ELF-1 (cell line): Measurements from ENCODE around the gene TMTC3.
"Not testable (repeated sequence)": the region's sequence is repeated elsewhere in the genome, so short reads cannot be mapped to it uniquely, and the experiment has no call there.

Experiments used
- DNase-seq: peaks from one replicate; pipeline ENCODE4 v3.0.0-alpha.2; 2016; ENCODE audit warnings: low read depth, low spot score

Gene TMTC3

DNA sequence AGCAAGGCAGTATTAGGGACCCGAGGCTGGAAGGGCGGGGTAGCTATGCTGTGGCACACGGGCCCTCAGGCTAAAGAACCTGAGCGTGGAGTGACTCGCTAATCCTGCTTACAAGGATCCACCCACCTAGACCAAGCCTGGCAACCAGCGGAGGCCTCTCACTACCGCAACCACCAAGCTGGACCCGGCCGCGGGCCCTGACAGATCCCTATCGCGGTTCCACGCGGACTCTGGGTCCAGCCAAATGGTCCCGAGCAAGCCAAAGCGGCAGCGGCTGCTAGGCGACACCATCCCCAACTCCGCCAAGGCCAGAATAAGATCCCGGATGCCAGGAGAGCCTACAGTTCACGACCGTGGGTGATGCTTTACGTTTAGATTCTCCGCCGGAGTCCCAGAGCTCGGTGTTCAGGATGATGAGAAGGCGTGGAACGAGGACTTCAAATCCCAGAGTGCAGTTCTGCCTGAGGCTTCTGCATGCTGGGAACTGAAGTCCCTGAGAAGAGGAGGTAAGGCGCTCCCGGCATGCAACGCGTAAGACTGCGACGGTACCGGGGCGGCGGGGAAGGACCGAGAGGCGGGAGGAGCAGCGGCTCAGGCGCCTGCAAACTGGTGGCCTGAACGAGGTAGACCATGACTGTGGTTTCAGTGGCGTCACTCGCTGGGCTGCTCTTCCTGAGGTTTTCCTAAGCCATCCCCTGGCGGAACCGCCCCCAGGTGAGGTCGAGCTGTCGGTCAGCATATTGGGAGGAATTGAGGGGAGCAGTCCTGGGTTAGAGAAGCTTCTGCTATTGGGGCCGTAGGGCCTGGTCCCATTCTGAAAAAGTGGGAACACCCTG, at the start of gene TMTC3, which contains the start of gene CEP290:
TMTC3 (plus strand) TSS at position 534 of the 836 bp plus-strand sequence. CDS start 6,009 bp downstream, outside the sequence.
CEP290 (minus strand) TSS at position 315 of the 836 bp plus-strand sequence. CDS start 781 bp downstream, outside the sequence.
- peak; percentile 99 for DNase-seq

GRCh38 chr12:88092771-88093170, 49.3 kb upstream of the TMTC3 start:
- DNase-seq: no peak

DNA sequence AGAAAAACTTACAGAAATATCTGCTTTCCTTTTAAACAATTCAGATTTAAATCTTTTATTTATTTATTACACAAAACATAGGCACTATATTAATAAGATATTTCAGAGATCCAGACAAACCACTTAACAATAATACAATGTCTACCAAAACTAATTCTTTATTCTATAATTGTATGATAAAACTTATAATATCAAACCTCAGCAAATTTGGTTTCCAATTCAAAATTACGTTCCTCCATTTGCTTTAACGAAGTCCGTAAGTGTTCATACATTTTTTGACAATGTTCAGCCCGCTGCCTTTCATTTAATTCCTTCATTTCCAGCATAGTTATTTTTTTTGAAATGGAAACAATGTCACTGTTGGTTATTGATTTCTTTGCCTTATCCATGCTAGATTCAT, 48.5 kb upstream of the TMTC3 start:
- DNase-seq: no peak

GRCh38 chr12:88108021-88108420, 34.1 kb upstream of the TMTC3 start:
- no peak for DNase-seq

DNA sequence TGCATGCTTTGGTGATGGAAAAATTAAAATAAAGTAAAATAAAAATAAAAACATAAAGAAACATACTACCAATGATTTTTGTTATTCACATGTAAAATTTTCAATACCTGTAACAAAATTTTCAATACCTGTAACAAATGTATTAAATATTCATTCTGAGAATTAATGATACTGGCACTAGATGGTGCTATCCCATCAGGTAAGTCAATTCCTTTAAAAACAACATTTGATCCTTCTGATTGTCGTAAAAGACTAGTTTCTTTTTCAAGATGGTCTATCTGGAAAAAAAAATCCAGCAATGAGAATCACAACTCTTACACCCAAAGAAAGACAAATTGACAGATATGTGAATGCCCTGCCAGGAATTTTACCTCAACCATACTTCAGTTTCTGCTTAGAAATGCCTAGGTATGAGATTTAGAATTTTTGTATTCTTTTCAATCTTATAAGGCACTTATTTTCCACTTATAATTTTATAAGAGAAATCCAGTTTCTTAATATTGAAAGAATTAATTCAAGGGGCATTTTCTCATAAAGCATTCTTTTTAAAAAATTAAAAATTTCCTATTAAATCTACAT, 30.9 kb upstream of the TMTC3 start:
- DNase-seq: no peak

GRCh38 chr12:88113871-88114270, 28.2 kb upstream of the TMTC3 start:
- no peak for DNase-seq

GRCh38 chr12:88122666-88123065, 19.4 kb upstream of the TMTC3 start:
- DNase-seq: no peak

DNA sequence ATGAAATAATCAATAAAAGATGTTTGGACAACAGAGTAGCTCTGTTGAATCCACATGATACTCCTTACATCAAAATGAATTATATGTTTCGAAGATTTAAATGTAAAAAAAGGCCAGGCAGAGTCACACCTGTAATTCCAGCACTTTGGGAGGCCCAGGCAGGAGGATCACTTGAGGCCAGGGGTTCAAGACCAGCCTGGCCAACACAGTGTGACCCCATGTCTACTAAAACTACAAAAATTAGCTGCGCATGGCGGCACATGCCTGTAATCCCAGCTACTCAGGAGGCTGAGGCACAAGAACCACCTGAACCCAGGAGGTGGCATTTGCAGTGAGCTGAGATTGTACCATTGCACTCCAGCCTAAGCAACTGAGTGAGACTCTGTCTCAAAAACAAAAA, 15.0 kb upstream of the TMTC3 start:
- no peak for DNase-seq

DNA sequence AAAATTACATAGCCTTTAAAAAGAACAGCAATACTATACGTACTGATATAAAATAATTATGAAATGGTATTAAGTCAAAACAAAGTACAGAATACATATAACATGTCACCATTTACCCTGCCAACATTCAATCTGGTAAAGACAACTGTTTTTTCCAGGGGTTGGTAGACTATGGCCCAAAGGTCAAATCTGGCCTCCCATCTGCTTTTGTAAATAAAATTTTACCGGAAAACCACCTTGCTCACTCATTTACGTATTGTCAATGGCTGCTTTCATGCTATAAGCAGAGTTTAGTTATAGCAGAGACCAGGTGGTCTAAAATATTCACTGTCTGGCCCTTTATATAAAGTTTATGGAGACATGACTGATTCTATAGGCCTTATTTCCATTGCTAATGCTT, 14.3 kb upstream of the TMTC3 start:
- no peak for DNase-seq

DNA sequence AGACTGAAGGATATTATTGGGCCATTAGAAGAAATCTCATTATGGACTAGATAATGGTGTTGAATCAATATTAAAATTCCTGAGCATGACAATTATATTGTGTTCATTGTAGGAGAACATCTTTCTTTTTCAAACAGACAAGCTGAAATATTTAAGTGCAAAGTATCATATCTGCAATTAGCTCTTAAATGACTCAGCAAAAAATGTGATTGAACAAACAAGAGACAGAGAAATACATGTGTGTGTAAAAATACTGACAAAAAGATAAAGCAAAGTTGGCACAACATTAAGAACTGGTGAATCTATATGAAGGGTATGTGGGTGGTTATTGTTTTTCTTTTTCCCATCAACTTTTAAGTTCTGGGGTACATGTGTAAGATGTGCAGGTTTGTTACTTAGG, 9.7 kb upstream of the TMTC3 start:
- no peak for DNase-seq

DNA sequence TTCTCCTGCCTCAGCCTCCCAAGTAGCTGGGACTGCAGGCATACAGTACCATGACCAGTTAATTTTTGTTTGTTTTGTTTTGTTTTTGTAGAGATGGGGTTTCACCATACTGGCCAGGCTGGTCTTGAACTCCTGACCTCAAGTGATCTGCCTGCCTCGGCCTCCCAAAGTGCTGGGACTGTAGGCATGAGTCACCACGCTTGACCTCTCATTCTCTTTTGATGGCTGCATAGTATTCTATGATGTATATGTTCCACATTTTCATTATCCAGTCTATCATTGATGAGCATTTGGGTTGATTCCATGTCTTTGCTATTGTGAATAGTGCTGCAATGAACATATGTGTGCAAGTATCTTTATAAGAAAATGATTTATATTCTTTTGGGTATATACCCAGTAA, 8.9 kb upstream of the TMTC3 start:
- not testable (repeated sequence) for DNase-seq

GRCh38 chr12:88139711-88140110, 2.4 kb upstream of the TMTC3 start:
- not testable (repeated sequence) for DNase-seq

DNA sequence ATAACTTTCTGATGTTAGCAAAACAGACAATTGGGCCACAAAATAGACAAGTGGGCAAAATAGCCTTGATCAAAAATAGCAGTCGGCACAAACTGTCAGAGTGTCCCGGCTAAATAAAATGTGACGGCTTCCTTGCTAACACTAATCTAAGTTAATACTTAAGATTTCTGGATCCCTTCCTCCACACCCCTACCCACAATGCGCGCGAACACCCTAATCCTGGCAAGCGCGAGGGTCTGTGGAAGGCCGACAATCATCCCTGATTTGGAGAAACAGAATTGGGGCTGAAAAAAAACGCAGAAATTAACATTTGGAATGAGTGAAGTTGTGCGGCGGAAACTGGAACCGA, 708 bp upstream of the TMTC3 start:
- no peak for DNase-seq

DNA sequence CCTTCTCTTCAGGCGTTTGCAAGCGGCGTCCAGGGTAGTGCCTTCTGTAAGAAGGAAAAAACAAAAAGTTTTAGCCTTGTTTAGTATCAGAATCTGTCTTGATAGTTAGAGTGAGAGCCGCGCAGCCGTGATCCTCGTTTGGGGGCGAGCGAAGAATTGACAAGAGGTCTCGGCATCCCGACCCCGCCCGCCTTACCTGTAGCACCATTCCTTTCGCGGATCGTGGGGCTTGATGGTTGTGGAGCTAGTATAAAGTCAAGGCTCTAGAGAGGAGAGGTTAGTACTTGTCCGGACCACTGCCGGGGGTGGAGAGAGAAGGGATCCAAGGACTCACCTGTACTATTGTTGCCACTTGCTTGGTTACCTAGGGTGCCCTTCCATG, 494 bp downstream of the TMTC3 start:
- DNase-seq: no peak

DNA sequence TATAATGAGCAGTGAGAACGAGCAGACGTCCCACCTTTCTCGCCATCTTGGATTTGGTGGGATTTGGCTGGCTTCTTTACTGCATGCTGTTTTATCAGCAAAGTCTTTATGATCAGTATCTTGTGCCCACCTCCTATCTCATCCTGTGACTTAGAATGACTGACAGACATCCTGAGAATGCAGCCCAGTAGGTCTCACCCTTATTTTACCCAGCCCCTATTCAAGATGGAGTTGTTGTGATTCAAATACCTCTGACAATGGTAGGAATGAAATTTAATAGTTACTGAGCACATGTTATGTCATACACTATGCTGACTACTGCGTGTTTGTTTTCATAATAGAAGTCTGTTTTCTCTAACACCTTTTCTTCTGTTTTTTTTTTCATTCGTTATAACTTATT, 1.9 kb downstream of the TMTC3 start:
- no peak for DNase-seq

DNA sequence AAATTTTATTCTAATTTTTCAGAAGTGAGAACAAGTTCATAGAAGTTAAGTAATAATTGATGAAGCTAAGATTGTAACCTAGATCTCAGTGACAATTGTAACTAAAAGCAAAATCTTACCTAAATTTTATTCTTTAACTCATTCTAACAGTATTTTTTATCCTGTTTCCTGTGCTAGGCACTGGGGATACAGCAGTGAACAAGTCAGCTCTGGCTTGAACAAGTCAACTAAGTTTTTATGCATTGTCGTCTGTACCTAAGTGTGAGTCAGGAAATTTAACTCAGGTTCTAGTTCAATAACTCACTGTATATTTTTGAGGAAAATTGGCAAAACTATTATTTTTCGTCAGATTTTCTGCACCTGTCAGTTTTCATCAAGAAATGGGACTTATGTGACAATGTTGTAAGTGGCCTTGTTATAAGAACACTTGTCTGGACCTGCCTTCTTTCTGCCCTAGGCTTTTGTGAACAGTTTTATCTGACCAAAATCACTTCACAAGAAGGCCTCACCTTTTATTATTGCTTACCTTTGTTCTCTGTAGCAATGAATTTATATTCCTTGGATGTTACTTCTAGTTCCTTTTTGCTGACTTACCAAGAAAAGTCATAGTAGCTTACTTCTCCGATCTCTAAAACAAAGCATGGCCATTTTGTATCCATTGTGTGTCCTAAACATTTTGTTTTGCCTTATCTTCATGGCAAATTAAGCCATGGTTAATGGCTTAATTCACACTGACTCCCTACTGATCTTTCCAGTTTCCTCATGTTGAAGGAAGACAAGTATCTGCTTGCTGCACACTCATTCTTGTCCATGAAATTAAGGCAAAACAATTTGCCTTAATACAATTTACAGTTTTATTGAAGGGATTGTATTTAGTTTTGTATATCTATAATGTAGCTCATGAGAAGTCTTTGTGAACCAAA, 2.7 kb downstream of the TMTC3 start:
- no peak for DNase-seq

DNA sequence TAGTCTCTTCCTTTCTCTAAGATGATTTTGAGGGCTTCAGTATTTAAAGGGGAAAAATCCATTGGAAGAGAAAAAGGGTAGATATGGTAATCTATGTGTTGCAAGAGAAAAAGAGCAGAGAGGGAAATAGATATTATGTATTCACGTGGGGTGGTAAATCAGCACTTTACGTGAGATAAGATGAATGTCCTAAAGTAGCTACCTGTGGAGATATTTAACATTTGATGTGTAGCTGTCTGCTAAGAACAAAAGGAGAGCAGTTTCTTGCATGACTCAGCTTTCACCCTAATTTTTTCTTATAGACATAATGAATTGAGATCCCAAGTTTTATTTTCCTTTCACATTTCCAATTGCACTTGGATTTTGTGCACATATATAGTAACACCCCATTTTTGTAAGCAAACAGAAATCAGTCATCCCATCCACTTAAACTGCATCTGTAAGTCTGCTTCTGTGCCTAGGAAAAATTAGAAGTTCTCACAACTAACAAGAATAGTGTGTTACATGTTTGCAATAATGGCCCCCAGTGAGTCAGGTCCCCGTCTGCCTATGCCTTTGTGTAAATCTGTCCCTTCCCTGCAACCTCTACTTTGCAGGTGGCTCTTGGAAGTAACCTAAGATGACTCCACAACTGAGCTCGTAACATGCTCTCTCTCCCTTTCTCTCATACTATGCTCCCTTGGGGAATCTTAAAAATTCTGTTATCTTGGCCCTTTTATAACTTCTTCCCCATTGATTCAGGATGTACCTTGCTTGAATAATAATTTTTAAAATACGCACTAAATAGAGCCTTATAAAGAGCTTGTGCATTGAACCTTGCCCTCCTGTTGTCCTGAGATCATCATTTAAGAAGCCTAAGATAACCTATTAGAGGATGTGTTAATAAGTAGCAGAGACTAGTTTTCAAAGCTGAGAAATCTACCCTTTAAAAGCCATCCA, 3.7 kb downstream of the TMTC3 start:
- DNase-seq: no peak

DNA sequence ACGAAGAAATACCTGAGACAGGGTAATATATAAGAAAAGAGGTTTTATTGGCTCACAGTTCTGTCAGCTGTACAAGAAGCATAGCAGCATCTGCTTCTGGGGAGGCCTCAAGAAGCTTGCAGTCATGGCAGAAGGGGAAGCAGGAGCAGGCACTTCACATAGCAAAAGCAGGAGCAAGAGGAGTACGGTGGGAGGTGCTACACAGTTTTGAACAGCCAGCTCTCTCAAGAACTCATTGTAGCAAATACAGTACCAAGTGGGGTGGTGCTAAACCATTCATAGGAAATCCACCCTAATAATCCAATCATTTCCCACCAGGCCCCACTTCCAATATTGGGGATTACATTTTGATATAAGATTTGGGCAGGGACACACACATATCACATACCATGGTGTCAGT, 8.0 kb downstream of the TMTC3 start:
- DNase-seq: no peak

- DNase-seq: no peak
These were observed 11.9 kb downstream of the TMTC3 start for GRCh38 chr12:88153959-88154358.

- DNase-seq: no peak
These were observed 14.1 kb downstream of the TMTC3 start for GRCh38 chr12:88156075-88156654.

- no peak for DNase-seq
These were observed 21.3 kb downstream of the TMTC3 start for GRCh38 chr12:88163371-88163770.
